HG03139 (cell line): Measurements from ENCODE around the gene VPREB3.
"Not testable (repeated sequence)": the region's sequence is repeated elsewhere in the genome, so short reads cannot be mapped to it uniquely, and the experiment has no call there.

ENCODE experiments used
- ATAC-seq: cut with Tn5 transposase; IDR thresholded peaks from one replicate; pipeline ENCODE4 v1.9.1; 2021; ENCODE audit not compliant: unreplicated experiment

The VPREB3 gene

GRCh38 chr22:23744485-23744884 is 9.7 kb downstream of the VPREB3 start:
- no peak for ATAC-seq

DNA sequence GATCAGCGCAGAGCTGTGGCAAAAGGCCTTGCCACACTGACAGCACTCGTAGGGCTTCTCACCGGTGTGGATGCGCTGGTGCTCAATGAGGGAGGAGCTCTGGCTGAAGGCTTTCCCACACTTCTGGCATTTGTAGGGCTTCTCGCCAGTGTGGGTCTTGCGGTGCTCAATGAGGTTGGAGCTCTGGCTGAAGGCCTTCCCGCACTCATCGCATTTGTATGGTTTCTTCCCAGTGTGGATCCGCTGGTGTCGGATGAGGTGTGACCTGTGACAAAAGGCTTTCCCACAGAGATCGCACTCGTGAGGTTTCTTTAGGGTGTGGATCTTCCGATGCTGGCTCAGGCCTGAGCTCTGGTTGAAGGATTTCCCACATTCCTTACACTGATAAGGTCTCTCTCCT is 10.2 kb downstream of the VPREB3 start:
- no peak for ATAC-seq

DNA sequence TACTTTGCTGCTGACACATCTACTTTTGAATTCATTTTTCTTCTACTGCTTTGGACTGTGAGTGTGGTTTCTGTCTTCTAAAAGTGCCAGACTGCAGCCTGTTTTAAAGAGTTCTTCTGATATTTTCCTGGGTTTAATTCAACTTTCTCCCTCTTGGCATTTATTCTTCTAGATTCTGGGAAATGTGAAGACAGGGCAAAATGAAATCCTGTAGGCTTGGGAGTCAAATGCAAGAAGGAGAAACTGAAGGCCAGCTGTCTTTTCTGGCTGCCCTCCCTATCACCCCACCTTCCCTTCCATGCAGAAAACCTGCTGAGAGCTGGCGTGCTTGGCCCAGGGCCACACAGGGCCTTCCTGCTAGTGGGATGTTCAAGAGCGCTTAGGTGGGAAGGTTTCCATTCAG is 10.9 kb downstream of the VPREB3 start:
- ATAC-seq: no peak

- ATAC-seq: no peak
Observed at GRCh38 chr22:23742505-23743264, 11.5 kb downstream of the VPREB3 start.

DNA sequence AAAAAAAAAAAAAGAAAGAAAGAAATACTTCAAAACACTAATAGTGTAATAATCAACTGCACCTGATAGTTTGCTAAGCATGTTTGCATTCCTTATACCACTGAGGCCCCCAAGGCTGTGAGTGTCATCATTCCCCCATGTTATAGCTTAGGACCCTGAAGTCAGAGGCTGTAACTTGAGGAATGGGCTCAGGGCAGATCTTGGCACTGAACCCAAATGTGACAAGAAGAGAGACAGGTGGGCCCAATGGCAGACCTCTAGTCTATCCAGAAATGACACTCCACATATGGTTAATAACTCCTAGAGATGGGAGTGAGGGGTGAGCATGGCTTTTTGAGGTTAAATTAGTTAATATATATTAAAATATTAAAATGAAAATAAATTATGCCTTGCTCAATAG is 16.5 kb downstream of the VPREB3 start:
- ATAC-seq: no peak

DNA sequence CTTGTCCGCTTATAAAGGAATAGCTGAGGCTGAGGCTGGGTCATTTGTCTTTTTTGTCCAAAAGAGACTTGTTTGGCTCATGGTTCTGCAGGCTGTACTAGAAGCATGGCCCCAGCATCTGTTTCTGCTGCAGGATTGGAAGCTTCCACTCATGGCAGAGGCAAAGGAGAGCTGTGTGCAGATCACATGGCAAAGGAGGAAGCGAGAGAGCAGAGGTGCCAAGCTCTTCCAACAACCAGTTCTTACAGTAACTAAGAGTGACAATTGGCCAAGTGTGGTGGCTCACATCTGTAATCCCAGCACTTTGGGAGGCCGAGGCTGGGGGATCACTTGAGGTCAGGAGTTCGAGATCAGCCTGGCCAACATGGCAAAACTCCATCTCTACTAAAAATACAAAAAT is 26.1 kb downstream of the VPREB3 start:
- not testable (repeated sequence) for ATAC-seq

- no peak for ATAC-seq
Observed at GRCh38 chr22:23722724-23723123, 31.5 kb downstream of the VPREB3 start.

GRCh38 chr22:23722160-23722559 is 32.1 kb downstream of the VPREB3 start:
- ATAC-seq: no peak

GRCh38 chr22:23720855-23721254 is 33.4 kb downstream of the VPREB3 start:
- no peak for ATAC-seq

GRCh38 chr22:23718371-23719165 is 35.7 kb downstream of the VPREB3 start:
- ATAC-seq: no peak

- ATAC-seq: no peak
Observed at GRCh38 chr22:23716811-23717801, 37.1 kb downstream of the VPREB3 start.

DNA sequence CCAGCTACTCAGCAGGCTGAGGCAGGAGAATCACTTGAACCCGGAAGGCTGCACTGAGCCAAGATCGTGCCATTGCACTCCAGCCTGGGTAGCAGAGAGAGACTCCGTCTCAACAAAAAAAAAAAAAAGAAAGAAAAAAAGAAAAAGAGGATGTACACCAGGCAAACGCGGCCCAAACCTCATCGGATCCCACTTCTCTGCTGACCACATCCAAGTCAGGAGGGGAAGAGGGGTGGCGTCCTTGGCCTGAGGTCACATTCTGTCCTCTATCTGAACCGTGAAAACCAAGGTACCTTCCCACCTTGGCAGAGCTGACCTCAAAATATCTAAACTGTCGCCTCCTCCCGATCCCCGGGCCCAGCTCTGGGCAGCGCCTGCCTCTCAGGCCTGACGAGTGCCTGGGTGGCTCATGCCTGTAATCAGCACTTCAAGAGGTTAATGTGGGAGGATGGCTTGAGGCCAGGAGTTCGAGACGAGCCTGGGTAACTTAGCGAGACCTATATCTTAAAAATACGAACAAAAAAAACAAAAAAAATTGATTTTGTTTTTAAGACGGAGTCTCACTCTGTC is 38.3 kb downstream of the VPREB3 start:
- no peak for ATAC-seq

GRCh38 chr22:23714596-23715578 is 39.3 kb downstream of the VPREB3 start:
- ATAC-seq: no peak

DNA sequence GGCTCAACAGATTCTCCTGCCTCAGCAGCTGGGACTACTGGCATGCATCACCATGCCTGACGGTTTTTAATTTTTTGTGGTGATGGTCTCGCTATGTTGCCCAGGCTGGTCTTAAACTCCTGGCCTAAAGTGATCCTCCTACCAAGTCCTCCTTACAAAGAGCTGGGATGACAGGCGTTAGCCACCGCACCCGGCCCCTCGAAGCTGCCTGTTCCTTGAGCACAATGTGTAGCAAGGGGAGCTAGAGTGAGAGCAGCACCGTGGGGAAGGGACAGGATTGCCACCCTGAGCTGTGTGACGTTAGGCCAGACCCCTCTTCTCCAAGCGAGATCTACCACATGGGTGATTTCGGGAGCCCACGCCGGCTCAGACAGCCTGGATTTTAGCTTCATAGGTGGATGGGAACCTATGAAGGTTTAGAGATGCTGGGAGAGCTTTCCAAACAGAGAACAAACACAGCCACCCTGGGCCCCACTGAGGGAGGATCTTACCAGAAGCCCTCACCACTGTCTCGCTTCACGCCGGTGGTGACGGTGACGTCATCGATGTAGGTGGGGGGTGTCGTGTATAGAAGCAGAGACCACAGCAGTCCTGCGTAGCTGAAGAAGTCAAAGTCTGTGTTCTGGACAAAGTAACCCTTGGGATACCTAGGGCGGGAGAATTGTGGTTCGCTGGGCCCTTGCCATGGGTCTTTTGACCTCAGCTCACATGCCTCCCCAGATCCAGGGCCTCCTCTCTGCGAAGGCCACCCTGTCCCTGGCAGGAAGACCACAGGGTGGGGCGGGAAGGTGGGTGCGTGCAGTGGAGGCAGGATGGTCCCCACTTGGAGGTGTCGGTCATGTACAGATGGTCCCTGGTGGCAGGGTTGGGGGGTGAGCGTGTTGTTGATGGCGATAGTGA is 40.3 kb downstream of the VPREB3 start:
- ATAC-seq: no peak

- no peak for ATAC-seq
Observed at GRCh38 chr22:23712256-23712655, 42.0 kb downstream of the VPREB3 start.

GRCh38 chr22:23709107-23709506 is 45.1 kb downstream of the VPREB3 start:
- ATAC-seq: no peak

GRCh38 chr22:23708270-23708669 is 46.0 kb downstream of the VPREB3 start:
- ATAC-seq: no peak

- no peak for ATAC-seq
Observed at GRCh38 chr22:23705358-23705757, 48.9 kb downstream of the VPREB3 start.

GRCh38 chr22:23704829-23705228 is 49.4 kb downstream of the VPREB3 start:
- no peak for ATAC-seq
